ENCODE data around the gene ATG101.
"Not testable (repeated sequence)": the region's sequence is repeated elsewhere in the genome, so short reads cannot be mapped to it uniquely, and the experiment has no call there.

ATG101 gene

GRCh38 chr12:52080403-52081251 lies 10.8 kb downstream of the ATG101 start:
- DNase-seq, result no peak

GRCh38 chr12:52081263-52081733 lies 11.5 kb downstream of the ATG101 start:
- DNase-seq, result no peak

GRCh38 chr12:52082026-52082668 lies 12.4 kb downstream of the ATG101 start:
- no peak for DNase-seq

- DNase-seq, result no peak
Observed at GRCh38 chr12:52082669-52082987, 12.8 kb downstream of the ATG101 start.

GRCh38 chr12:52082988-52083637 lies 13.3 kb downstream of the ATG101 start:
- DNase-seq, result peak; percentile 58

- no peak for DNase-seq
Observed at GRCh38 chr12:52083638-52083996, 13.8 kb downstream of the ATG101 start.

DNA sequence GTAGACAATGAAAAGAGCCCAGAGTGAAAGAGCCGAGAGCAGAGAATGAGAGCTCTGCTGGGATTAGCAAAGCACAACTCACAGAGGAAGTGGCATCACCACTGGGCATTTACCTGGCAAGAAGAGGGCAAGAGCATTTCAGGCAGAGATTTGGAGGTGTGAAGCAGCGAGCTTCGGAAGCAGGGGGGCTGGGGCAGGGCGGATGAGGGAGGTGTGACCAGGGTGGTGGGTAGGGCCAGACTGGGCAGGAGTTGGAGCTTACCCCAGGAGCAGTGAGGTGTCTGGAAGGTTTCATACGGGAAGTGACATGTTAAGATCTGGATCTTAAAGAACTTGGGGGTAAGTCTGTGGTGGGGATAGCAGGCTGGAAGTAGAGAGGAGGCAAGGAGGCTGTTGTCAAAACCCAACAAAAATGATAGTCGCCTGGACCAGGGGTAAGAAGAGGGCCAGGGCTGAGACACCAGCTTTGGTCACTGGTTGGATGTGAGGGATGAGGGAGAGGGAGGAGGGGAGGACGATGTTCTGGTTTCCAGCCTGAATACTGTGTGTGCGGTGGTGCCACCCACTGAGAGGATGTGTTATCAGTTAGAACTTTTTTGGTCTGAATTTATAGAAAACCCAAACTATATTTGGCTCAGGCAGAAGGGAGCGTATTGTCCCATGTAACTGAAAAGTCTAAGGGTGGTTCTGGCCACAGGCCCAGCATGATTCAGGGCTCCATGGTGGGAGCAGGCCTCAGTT lies 14.9 kb downstream of the ATG101 start:
- DNase-seq, result no peak

- no peak for DNase-seq
Observed at GRCh38 chr12:52085682-52086180, 16.0 kb downstream of the ATG101 start.

DNA sequence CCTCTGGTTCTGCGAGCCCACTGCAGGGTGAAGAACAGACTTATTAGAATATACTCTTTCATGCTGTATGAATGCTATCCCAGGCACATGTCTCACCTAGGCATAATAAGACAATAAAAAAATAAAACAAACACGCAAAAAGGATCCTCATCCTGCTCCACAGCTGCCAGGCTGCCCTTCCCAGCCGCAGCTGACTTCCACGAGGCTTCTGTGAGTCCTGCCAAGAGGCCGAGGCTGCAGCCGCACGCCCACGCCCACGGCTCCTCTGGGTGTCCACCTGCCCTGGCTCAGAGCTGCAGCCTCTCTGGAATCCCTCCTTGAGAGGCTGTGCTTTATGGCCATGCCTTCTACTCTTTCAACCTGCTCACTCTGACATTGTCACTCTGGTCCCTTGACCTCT lies 16.6 kb downstream of the ATG101 start:
- no peak for DNase-seq

DNA sequence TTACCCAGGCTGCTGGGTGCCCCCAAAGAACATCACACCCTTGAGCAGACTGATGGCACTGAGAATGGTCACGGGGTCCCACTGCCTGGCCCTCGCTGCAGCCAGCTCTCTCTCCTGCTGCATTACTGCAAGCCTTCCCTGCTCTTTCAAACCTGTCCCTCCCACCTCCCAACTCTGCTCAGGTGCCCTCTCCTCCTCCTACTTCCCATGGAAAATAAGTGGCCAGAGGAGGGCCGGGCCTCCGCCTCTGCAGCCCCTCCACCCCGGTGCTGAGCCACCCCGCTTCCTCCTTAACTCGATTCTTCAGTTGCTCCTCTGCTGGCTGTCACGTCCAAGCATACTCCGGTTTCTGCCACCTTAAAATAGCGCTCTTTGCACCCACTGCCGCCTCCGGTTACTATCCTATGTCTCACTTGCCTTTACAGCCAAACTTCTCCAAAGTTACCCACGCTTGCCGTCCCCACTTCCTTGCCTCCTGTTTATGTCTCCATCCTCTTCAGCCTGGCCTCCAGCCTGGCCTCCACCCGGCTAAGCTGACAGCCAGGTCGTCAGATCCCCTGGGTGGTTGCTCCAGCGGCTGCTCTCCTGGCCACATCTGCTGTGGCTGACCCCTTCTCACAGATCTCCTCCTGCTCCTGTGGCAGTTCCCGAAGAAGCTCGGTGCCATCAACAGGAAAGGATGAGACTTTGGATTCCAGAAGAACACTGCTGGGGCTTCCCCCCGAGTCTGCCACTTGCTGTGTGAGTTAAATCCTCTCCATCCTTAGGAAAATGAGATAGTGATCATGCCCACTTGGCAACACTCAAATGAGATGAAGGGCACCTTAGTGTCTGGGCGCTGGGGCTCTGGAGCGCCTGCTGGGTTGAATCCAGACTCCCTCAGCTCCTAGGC lies 17.4 kb downstream of the ATG101 start:
- DNase-seq, result no peak

- DNase-seq, result no peak
Observed at GRCh38 chr12:52087961-52088820, 18.4 kb downstream of the ATG101 start.

GRCh38 chr12:52089491-52089890 lies 19.7 kb downstream of the ATG101 start:
- no peak for DNase-seq

DNA sequence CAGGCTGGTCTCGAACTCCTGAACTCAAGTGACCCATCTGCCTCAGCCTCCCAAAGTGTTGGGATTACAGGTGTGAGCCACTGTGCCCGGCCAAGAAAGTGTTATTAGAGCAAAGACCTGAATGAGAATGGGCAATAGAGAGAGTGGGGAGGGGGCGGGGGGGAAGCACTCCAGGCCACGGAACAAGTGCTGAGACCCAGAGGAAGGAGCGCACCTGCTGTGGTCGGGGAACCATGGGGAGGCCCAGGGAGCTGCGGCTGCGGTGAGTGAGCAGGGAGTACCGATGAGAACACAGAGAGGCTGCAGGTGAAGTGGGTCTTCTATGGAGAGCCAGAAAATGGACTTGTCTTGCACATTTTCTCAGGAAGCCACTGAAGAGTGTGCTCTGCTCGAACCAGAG lies 20.5 kb downstream of the ATG101 start:
- no peak for DNase-seq

DNA sequence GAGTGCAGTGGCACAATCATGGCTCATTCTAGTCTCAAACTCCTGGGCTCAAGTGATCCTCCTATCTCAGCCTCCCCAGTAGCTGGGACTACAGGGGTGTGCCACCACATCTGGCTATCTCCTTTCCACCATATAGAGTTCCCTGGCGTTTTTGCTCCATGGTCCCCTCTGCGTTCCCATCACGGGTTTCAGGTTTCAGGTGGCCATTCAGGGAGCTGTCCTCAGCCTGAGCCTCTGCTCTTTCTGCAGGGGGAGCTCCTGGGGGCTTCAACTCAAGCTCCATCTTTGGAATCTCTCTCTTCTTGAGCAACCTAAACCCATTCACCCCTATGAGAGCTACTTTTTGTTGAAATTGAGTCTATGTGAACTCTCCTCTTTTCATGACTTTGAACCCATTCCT lies 21.3 kb downstream of the ATG101 start:
- no peak for DNase-seq

DNA sequence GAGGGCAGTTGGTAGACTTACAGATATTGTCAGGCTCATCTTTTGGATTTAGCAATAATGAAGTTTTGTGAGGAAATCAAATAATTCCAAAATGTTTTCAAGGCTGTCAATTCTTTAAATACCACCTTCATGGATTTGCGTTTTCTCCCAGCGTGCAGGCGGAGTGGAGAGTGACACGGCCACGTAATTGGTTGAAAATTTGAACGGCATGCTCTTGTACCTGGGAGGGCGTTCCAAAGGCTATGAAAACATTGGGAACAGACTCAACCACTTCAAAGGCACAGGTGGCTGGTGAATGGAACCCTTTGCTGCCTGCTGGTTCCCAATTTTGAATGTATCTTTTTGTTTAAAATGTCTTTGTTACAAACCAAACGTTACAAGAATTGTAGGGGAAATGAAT lies 22.1 kb downstream of the ATG101 start:
- no peak for DNase-seq

DNA sequence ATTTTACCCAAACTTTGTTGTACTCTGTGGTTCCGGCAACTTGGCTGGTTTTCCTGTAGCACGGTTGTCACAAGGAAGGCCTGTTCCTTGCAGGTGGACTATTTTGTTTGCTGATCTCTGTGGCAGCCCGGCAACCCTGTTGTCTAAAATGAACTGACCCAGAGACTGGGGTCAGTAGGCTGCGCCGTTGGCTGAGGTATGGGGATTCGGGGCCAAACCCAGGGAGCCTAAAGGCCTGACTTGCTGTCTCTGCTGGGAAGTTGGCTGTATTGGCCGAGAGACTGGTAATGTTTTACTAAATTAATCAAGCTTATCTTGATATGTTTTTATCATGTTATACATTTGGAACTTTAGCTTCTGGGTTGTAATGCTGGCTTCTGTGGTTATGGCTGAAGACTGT lies 23.6 kb downstream of the ATG101 start:
- no peak for DNase-seq

DNA sequence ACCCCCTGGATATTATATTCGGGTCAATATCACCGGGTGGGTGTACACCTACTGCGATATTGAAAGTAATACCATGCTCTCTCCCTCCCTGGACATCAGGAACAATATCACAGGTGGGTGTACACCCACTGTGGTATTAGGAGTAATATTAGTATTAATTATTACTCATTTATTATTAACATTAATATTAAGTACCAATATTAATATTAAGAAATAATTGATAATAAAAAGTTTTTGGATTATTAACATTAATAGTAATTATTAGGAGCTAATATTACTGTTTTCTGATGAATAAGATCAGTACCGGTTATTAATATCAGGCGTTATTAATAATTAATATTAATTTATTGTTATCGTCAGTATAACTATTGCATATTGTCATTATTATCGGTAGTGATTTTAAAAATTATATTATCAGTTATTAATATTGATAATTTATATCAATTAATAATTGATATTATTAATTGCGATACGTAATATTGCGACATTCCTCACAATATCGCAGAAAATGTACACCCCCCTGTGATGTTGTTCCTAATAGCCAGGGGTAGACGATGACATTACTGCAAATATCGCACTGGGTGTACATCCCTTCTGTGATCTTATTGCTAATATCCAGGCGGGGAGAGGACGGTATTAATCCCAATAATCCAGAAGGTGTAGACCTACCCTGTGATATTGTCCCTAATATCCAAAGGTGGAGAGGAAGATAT lies 26.7 kb downstream of the ATG101 start:
- no peak for DNase-seq

GRCh38 chr12:52097045-52097666 lies 27.4 kb downstream of the ATG101 start:
- no peak for DNase-seq

- not testable (repeated sequence) for DNase-seq
Observed at GRCh38 chr12:52104431-52105089, 34.8 kb downstream of the ATG101 start.

All from effector CD4-positive, alpha-beta T cell (primary cell).